Retinal pigment epithelial cell (primary cell): ENCODE results near the gene EGFL8.
"Not testable (repeated sequence)": the region's sequence is repeated elsewhere in the genome, so short reads cannot be mapped to it uniquely, and the experiment has no call there.

Source experiments
- DNase-seq: peaks from one replicate; pipeline ENCODE4 v3.0.0-alpha.2; 2010; ENCODE audit warnings: low read depth
- H3K4me3 ChIP-seq: 2 replicates; pipeline ENCODE4 v1.5.1; 2011; ENCODE audit warnings: mild to moderate bottlenecking, low read length, control low read depth, moderate library complexity
- TF ChIP-seq, protein P1 (sequence below): conservative IDR thresholded peaks from 2 replicates; pipeline ENCODE4 v1.5.1; 2011; ENCODE audit warnings: low read depth, low read length, control low read depth, inconsistent platforms

The EGFL8 gene

DNA sequence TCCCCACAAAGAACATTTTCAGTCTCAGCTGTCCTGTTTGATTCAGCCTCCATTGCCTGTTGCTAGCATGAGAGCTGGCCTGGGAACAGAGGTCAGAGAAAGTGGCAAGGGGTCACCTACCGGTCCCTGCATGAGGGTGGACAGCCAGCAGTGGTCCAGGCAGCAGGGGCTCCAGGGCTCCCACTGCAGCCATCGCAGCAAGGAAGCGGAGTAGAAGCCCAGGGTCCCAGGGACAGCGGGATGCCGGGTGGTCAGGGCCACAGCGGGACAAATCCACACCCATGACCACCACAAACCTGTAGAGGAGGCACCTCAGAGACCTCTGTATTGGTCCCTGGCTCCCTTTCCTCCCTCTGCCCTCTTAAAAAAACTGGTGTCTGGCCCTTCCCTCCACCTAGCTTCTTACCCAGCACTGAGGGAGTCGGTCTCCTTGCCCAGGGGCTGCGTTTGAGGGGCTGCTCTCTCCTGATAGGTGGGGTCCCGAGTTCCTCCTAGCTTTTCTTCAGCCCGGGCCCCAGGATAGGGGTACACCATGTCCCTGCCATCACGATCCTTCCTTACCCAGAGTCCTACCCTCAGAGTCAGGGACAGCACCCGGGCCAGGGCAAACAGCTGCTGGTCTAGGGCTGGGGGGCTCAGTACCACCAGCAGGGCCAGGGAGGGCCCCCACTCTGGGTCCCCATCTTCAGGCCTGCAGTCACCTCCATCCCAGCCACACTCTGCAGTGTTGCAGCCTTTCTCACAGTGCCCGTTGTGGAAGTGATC is 36.5 kb downstream of the EGFL8 start:
- no peak overlapping the region for H3K4me3 ChIP-seq
- TF ChIP-seq, protein P1, sequence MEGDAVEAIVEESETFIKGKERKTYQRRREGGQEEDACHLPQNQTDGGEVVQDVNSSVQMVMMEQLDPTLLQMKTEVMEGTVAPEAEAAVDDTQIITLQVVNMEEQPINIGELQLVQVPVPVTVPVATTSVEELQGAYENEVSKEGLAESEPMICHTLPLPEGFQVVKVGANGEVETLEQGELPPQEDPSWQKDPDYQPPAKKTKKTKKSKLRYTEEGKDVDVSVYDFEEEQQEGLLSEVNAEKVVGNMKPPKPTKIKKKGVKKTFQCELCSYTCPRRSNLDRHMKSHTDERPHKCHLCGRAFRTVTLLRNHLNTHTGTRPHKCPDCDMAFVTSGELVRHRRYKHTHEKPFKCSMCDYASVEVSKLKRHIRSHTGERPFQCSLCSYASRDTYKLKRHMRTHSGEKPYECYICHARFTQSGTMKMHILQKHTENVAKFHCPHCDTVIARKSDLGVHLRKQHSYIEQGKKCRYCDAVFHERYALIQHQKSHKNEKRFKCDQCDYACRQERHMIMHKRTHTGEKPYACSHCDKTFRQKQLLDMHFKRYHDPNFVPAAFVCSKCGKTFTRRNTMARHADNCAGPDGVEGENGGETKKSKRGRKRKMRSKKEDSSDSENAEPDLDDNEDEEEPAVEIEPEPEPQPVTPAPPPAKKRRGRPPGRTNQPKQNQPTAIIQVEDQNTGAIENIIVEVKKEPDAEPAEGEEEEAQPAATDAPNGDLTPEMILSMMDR = no peak
- no peak for DNase-seq

DNA sequence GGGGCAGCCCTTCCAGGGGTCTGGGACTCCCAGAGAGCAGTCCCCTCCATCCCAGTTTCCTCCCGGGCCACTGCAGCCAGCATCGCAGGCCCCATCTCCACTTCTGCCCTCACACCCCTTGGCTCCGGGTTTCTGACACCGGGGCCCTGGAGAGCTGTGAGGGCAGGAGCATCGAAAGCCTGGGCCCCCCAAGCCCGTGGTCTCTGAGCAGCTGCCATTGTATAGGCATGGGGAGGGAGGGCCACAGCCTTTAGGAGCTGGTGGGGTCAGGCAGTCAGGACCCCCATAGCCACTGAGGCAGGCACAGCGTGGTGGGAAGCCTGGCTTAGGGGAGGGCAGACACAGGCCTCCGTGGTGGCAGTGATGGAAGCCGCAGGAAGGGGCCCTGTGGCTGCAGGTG is 37.8 kb downstream of the EGFL8 start:
- TF ChIP-seq, protein P1 = no peak
- no peak overlapping the region for H3K4me3 ChIP-seq
- no peak for DNase-seq

DNA sequence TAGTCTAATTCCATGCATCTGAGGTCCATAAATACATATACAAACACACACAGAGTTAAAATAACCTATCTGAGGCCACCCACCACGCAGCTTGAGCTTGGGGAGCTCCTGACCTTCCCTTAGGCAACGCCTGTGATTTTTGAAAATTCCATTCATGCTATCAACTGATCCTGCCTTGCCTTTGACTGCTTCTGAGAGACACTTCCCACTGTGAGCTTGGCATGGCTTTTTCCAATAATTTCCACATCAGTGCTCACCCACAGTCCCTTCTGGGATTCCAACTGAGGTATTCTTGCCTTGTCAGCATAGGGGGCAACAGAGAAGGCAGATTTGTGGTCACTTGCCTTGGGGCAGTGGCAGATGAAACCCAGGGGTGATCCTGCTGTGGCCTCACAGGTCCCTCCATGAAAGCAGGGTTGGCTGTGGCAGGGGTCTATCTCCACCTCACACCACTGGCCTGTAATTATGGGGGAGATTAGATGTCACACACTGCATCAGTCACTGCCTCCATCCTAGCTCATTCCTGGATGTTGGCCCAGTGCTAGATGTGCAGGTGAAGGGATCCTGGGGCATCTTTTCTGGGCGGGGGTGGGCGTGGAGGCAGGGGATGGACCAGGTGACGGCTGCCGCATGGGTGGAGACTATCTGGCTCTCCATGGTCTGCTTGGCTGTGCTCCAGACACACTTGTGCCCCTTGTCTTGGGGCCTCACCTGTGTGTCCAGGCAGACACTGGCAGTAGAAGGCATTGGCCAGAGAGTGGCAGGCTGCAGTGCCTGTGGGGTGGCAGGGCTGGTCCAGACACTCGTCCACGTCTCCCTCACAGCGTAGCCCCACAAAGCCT is 39.3 kb downstream of the EGFL8 start:
- no peak overlapping the region for H3K4me3 ChIP-seq
- DNase-seq = no peak
- TF ChIP-seq, protein P1 = no peak

DNA sequence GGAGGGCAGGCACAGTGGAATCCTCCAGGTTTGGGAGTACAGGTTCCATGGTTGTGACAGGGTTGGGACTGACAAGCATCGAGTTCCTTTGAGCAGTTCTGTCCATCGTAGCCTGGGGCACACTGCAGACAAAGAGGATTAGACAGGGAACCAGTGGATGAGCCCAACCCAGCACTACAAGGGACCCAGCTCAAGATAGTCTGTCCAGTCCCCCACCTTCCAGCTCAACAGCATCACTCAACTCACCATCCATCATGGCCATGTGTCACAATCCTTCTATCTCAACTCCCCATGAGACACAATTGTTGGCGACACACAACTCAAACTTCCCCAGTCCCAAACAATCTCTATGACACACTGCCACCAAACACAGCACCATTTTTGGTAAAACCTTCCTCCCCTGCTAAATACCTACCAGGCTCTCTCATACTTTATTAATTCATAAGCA is 39.9 kb downstream of the EGFL8 start:
- no peak for DNase-seq
- TF ChIP-seq, protein P1 = no peak

DNA sequence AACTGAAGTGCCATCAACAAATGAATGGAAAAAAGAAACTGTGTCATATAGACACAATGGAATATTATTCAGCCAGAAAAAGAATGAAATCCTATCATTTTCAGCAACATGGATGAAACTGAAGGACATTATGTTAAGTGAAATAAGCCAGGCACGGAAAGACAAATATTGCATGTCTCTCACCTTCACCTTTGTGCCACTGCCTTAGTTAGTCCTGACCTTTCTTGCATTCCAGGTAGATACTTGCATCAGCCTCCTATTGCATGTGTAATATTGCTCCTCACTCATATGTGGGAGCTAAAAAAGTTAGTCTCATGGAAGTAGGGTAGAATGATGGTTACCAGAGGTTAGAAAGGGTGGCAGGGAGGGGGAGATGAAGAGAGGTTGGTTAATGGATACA is 44.6 kb downstream of the EGFL8 start:
- no peak for DNase-seq
- no peak overlapping the region for H3K4me3 ChIP-seq
- TF ChIP-seq, protein P1 = no peak

More for the DNA sequence above, 39.9 kb downstream of the EGFL8 start:
- H3K4me3 ChIP-seq = no peak overlapping the region

DNA sequence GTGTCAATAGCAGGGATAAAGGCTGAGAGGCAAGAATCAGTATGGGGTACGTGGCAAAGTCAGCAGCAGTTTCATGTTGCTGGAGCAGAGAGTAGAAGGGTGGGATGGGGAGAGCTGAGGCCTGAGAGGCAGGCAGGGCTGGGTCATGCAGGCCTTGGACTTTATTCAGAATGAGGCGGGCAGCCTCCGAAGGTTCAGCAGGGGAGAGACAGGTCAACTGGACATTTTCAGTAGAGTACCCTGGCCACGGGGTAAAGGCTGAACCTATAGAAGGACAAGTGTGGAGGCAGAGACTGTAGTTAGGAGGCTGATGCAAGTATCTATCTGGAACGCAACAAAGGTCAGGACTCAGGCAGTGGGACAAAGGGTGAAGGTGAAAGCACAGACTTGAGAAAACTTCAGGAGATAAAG is 45.8 kb downstream of the EGFL8 start:
- DNase-seq = no peak
- H3K4me3 ChIP-seq = no peak overlapping the region
- TF ChIP-seq, protein P1 = no peak

DNA sequence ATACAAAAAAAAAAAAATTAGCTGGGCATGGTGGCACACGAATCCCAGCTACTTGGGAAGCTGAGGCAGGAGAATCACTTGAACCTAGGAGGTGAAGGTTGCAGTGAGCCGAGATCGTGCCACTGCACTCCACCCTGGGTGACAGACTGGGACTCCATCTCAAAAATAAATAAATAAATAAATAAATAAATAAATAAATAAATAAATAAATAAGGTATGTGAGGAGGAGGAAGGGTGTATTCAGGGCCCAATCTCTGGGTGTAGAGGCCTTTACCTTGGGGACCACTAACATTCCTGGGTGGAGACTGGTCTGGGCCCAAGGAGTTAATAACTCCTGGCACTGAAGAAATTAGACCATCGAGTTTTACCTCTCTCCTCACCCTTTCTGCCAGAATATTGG is 47.0 kb downstream of the EGFL8 start:
- H3K4me3 ChIP-seq, DNase-seq: not testable (repeated sequence)
